GM19025 (cell line): ENCODE measurements around the gene IL26.
"Not testable (repeated sequence)": the region's sequence is repeated elsewhere in the genome, so short reads cannot be mapped to it uniquely, and the experiment has no call there.

Experiments
- ATAC-seq: cut with Tn5 transposase; IDR thresholded peaks from one replicate; pipeline ENCODE4 v1.9.1; 2021; ENCODE audit warnings: mild to moderate bottlenecking, low read depth, moderate library complexity; ENCODE audit not compliant: unreplicated experiment

Gene IL26

DNA sequence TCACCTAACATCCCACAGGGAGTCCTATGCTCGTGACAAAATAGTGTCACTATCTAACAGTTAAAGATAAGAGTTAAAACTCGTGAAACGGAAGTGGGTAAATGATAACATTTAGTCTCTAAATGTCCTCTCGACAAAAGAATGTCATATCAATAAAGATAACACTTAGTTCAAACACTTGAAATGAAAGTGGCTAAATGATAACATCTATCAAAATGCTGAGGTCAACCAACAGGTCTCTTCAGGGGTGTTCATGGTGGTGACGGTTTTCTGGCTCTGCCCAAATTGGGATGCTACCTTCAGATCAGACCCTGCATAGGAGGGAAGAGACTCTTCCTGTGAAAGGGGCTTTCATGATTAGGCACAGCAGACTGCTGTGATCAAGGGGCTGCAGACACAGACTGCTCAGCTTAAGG, 22.1 kb downstream of the IL26 start:
- no peak for ATAC-seq

DNA sequence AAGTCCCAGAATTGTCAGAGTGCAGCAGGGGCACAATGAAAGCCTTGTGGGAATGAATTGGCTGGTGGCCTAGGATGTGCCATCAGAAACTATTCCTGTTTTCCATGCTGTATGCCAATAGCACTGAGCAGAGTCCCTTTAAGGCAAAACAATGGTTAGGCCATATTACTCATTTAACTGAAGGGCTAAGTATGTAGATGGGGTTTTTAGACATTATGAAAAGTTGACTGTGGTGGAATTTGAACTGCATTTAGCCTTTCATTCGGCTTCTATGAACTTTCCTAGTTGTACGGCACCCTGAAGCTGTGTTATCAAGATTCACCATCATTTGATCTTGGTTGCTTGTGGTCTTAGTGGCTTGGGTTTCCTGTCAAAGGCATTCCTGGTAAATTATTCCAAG, 24.8 kb downstream of the IL26 start:
- ATAC-seq: no peak

GRCh38 chr12:68199127-68199526, 26.5 kb downstream of the IL26 start:
- ATAC-seq: no peak

DNA sequence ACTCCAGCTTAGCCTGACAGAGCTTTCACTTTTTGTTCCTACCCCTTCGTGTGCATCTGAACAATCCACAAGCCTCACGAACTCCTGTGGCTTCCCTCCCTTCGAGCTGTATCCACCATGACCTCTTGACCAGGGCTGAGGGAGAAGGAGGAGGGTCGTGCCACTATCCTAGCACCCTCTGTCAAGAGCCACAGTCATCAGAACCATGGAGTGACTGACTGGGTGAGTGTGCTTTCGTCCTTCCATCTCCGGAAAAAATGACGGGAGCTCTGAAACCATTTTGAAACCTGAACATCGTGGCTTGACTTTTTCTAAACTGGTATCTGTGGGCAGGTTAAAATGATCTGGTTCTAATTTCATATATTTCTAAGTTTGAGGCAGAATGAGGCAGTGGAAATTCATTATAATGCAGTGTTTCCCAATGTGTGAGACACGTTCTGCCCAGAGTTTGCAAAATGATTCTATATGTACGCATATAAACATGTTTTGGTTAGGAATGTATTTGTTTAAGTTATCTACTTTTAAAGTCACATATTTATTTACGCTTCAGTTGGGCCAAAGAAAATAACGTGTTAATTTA, 27.0 kb downstream of the IL26 start:
- ATAC-seq: no peak

- ATAC-seq: no peak
These were observed 35.3 kb downstream of the IL26 start for GRCh38 chr12:68190301-68190700.

GRCh38 chr12:68189821-68190242, 35.8 kb downstream of the IL26 start:
- ATAC-seq: no peak

- no peak for ATAC-seq
These were observed 40.0 kb downstream of the IL26 start for GRCh38 chr12:68185598-68185997.

DNA sequence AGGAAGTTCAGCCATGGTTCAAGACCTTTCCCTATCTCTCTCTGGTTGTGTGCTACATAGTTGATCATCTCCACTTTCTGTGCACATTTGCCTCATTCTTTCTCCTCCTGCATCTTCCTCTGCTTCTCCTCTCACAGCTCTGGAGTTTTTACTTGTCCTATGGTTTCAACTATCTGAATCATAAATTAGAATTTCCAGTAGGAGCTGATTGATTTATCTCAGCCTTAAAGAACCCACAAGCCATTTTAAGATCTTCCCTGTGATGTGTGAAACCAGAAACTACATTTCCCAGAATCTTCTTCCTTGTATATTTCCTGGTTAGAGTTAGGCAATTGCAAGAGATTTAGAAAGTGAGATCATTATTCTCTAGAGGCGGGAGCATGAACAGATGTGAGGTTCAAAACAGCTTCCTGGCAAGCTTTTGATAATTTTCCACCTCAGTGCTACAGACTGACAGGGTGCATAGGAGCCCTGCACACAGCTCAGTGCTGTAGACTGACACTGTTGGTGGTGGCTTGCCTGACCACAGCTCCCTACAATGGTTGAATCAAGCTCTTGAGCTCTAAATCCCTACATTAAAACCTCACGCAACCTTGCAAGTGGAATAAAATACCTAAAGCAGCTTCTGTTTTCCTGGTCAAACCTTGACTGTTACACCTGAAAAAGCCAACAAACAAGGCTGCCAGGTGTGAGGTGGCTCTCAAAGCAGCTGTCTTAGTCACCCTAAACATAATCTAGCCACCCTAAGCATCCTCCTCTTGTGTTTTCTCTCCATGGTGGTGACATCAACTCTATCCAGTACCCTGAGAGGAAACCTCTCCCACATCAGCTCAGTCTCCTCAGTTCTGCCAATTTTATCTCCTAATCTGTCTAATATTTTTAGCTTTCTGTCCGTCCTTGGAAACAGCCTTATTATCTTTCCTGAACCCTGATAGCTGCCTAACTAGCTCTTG, 44.5 kb downstream of the IL26 start:
- no peak for ATAC-seq

GRCh38 chr12:68178774-68179439, 46.7 kb downstream of the IL26 start:
- no peak for ATAC-seq

DNA sequence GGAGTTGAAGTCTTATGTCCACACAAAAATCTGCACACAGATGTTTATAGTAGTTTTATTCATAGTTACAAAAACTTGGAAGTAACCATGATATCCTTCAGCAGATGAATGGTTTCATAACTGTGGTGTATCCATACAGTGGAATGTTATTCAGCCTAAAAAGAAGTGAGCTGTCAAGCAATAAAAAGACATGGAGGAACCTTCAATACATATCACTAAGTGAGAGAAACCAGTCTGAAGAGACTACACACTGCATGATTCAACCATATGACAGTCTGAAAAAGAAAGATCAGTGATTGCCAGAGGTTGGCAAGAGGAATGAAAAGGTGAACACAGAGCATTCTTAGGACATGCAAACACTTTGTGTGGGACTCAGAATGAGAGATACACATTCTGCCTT, 47.4 kb downstream of the IL26 start:
- no peak for ATAC-seq

DNA sequence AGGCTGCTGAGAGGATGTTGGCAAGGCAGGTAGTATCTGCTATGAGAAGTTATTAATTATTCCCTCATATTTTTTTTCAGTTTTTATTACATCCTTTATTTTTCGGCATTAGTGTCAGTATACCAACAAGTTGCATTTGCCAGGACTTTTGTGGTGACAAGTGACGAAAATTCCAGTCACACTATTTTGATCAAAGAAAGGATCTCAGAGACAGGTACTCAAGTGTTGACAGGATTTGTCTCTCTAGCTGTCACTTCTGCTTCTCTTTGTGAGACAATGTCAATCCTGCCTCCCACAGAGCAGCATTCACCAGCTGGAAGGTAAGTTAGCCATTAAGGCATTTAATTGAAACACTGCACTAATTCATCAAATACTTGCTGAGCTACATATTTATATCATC, 48.0 kb downstream of the IL26 start:
- ATAC-seq: no peak

DNA sequence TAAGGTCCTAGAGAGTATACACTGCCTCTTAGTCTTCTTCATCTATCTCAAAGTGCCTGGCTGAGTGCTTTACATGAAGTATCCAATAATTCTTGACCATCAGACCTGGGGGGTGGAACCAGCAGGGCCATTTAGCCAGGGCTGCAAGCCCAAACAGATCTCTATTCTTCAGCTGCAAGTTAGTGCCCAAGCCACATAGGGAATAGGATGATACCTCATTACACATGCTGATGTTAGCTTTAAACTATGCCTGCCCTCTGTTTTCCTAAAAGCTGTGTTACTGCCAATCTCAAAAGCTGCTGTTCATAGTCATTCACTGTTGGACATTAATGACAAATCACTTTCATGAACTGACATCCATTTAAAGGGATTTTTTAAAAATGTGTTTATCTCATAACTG, 49.4 kb downstream of the IL26 start:
- no peak for ATAC-seq

- peak; percentile 89 for ATAC-seq
These were observed 50.0 kb downstream of the IL26 start for GRCh38 chr12:68175557-68176061.

DNA sequence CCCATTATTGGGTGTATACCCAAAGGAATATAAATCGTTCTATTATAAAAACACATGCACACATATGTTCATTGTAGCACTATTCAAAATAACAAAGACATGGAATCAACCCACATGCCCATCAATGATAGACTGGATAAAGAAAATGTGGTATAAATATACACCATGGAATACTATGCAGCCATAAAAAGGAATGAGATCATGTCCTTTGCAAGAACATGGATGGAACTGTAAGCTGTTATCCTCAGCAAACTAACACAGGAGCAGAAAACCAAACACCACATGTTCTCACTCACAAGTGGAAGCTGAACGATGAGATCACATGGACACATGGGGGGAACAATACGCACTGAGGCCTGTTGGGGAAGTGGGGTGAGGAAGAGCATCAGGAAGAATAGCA, 50.8 kb downstream of the IL26 start:
- ATAC-seq: not testable (repeated sequence)

GRCh38 chr12:68173792-68174191, 51.8 kb downstream of the IL26 start:
- no peak for ATAC-seq

DNA sequence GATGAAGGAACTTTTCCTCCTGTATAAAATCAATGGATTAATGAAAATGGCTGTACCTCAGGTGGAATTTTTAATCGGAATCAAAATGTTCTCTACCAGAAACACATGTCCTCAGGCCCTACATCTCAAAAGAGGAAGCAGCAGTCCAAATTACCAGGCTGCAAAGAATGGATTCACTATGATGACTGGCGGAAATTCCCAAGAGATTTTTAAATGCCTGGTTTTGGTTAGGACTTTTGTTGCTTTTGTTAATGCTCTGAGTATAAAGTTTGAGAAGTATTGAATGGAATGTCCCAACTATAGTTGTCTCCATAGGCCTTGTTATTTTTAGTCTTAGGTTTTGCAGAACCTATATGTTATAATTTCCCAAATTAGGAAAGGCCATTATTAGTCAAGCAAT, 54.9 kb downstream of the IL26 start:
- no peak for ATAC-seq

- ATAC-seq: no peak
These were observed 56.3 kb downstream of the IL26 start for GRCh38 chr12:68169213-68169889.

- ATAC-seq: no peak
These were observed 59.2 kb downstream of the IL26 start for GRCh38 chr12:68166317-68166831.

GRCh38 chr12:68163560-68164081, 62.0 kb downstream of the IL26 start:
- ATAC-seq: peak; percentile 50

DNA sequence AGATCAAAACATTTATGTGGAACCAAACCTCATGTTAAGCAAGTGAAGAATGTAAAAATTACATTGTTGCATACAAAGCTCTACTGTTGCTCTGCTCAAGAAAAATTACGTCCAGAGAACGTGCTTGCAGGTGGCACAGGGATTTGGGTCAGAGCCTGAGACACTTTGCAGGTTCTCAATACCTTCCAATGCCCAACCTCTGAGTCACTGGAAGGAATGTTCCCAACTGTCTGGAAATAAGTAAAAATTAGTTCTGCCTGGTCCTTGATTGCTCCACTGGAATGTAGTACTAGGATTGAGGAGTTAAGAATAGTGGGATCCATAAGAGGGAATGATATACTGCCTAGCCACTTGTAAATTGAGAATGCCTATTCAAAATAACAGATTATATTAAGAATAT, 63.2 kb downstream of the IL26 start:
- no peak for ATAC-seq
